Esophagus (tissue), 2 donors: ENCODE data around the gene UST. TPM values are rescaled to one million over a fixed set of nuclear protein-coding genes. Genes with fewer than 3 reads are reported as not detected.

ENCODE experiments used
- H3K27ac ChIP-seq, 2 donors: one replicate each; pipeline ENCODE4 v1.5.1; 2013; ENCODE audit warnings: low read depth in 2 of 2, mild to moderate bottlenecking in 2 of 2, inconsistent platforms in 1 of 2, low read length in 1 of 2, moderate library complexity in 1 of 2
- H3K27me3 ChIP-seq, 2 donors: one replicate each; pipeline ENCODE4 v1.6.1; 2013; ENCODE audit warnings: low read length in 2 of 2, control low read depth in 1 of 2, mild to moderate bottlenecking in 1 of 2; ENCODE audit not compliant: insufficient read depth in 2 of 2, control insufficient read depth in 1 of 2
- H3K36me3 ChIP-seq, 2 donors: one replicate each; pipeline ENCODE4 v1.6.1; 2013; ENCODE audit warnings: low read length in 1 of 2; ENCODE audit not compliant: control insufficient read depth in 2 of 2, insufficient read depth in 2 of 2
- H3K4me1 ChIP-seq, 2 donors: one replicate each; pipeline ENCODE4 v1.6.1; 2013; ENCODE audit warnings: low read length in 1 of 2; ENCODE audit not compliant: control insufficient read depth in 2 of 2, insufficient read depth in 2 of 2
- H3K4me3 ChIP-seq, 2 donors: one replicate each; pipeline ENCODE4 v1.5.1; 2013; ENCODE audit warnings: low read length in 2 of 2, mild to moderate bottlenecking in 2 of 2, low read depth in 1 of 2, moderate library complexity in 1 of 2
- H3K9me3 ChIP-seq, 2 donors: one replicate each; pipeline ENCODE4 v1.6.1; 2013; ENCODE audit warnings: mild to moderate bottlenecking in 2 of 2, low read depth in 1 of 2, low read length in 1 of 2, moderate library complexity in 1 of 2; ENCODE audit not compliant: control insufficient read depth in 2 of 2, insufficient read depth in 1 of 2
- WGBS, 2 donors: extraction: QIAGEN DNeasy Blood & Tissue Kit; methylation state at CpG; one replicate each; pipeline ENCODE4 v1.1.7; 2013; 5-methylcytosine and 5-hydroxymethylcytosine counted together
- polyA plus RNA-seq, 2 donors: library from polyadenylated mRNA; stranded (reverse); fragments of 200-250 nt; gene quantifications; one replicate each; pipeline ENCODE4 v1.2.3, GENCODE V29; 2013
- donor health status: healthy with polysubstance abuse.
- donor health status: Bipolar disorder and iron deficiency.

UST gene
- polyA plus RNA-seq, 2 donors: 1.7 to 2.4 TPM

GRCh38 chr6:149108038-149108748, 361.4 kb downstream of the UST start:
- Histone ChIP-seq H3K9me3 (no peaks in the 10 kb centered on the region), H3K4me1 (no peaks in the 10 kb centered on the region), H3K36me3 (no peaks in the 10 kb centered on the region), H3K4me3 (no peak overlapping the region), H3K27me3 (no peaks in the 10 kb centered on the region), H3K27ac (no peak overlapping the region)
- 70 to 74% methylated on average over 5 of the region's 5 CpGs for WGBS, 2 donors

DNA sequence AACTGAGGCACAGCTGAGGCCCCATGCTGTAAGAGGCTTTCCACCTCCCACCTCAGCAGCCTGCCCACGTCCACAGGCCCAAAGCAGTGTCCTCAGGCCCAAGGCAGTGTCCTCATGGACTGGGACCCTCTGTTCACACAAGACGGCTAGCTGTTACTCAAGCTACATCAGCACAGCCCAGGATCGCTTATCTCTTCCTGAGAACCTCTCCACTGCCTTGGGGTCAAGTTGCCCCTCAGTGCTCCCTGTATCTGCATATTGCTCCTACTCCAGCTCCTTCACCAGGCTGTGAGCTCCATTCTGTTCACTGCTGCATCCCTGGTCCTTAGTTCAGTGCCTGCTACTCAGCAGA, 361.9 kb downstream of the UST start:
- Histone ChIP-seq H3K4me1 (no peaks in the 10 kb centered on the region), H3K4me3 (no peak overlapping the region)
- 89 to 94% methylated on average over 3 of the region's 3 CpGs for WGBS, 2 donors

GRCh38 chr6:149109397-149110070, 362.7 kb downstream of the UST start:
- H3K27ac ChIP-seq: no peak overlapping the region
- no peaks in the 10 kb centered on the region for H3K36me3 ChIP-seq
- whole genome bisulfite sequencing, 2 donors: 89 to 93% methylated on average over 5 of the region's 5 CpGs
- no peaks in the 10 kb centered on the region for H3K4me1 ChIP-seq
- H3K4me3 ChIP-seq: no peak overlapping the region
- no peaks in the 10 kb centered on the region for H3K9me3 ChIP-seq
- H3K27me3 ChIP-seq: no peaks in the 10 kb centered on the region

More for the DNA sequence above, 361.9 kb downstream of the UST start:
- no peaks in the 10 kb centered on the region for H3K9me3 ChIP-seq
- H3K36me3 ChIP-seq: no peaks in the 10 kb centered on the region
- no peak overlapping the region for H3K27ac ChIP-seq
- no peaks in the 10 kb centered on the region for H3K27me3 ChIP-seq

DNA sequence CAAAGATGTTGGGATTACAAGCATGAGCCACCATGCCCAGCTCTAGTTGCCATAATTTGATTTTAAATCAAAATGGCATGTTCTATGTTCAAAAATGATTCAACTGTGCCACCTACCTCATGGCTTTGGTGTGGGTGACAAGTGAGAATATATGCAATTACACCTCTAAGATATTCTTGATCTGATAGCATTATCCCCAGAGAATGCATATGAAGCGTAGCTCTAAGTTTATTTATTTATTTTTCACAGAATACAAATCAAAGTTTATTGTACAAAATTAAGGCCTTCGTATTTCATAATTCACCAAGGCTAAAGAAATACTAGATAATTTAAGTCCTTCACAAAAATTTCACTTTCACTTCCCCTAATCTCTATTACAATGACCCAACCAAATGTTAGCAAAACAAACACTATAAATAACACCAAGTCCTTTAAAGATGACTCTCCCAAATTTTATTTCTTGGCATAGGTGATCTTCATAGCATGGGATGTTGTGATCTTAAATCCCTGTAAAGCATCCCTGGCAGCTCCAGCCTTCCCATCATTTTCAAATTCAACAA, 364.8 kb downstream of the UST start:
- Histone ChIP-seq H3K9me3 (no peaks in the 10 kb centered on the region), H3K27me3 (no peaks in the 10 kb centered on the region), H3K36me3 (no peaks in the 10 kb centered on the region), H3K4me1 (no peaks in the 10 kb centered on the region), H3K4me3 (no peak overlapping the region), H3K27ac (no peak overlapping the region)
- 80 to 85% methylated on average over 2 of the region's 2 CpGs for WGBS, 2 donors

DNA sequence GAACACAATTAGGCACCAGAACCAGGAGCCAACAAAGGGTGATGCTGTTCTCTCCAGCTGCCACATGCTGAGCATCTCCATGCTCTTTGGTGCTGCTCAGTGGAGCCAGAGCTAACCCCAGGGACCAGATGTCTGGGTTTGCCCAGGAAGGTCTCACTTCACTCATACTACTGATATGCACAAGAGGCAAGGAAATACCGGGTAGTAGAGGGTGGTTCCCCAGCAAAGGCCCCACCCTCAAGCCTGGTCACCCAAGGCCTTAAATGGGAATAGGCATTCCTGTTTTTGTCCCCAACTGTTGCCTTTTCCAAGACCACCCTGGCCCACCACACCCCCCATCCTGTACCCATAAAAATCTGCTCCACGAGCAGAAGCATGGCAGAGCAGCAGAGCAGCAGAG, 366.1 kb downstream of the UST start:
- 85 to 94% methylated on average over 2 of the region's 2 CpGs for WGBS, 2 donors
- Histone ChIP-seq H3K4me1 (no peaks in the 10 kb centered on the region), H3K4me3 (no peak overlapping the region), H3K27me3 (no peaks in the 10 kb centered on the region), H3K36me3 (no peaks in the 10 kb centered on the region), H3K9me3 (no peaks in the 10 kb centered on the region), H3K27ac (no peak overlapping the region)

GRCh38 chr6:149114167-149114566, 367.3 kb downstream of the UST start:
- WGBS, 2 donors: 83% methylated on average over 4 of the region's 4 CpGs
- no peaks in the 10 kb centered on the region for H3K27me3 ChIP-seq
- no peak overlapping the region for H3K4me3 ChIP-seq
- H3K4me1 ChIP-seq: no peaks in the 10 kb centered on the region
- no peaks in the 10 kb centered on the region for H3K36me3 ChIP-seq
- no peak overlapping the region for H3K27ac ChIP-seq
- H3K9me3 ChIP-seq: no peaks in the 10 kb centered on the region

- Histone ChIP-seq H3K9me3 (no peaks in the 10 kb centered on the region), H3K4me1 (no peaks in the 10 kb centered on the region), H3K27me3 (no peaks in the 10 kb centered on the region), H3K27ac (no peak overlapping the region), H3K4me3 (no peak overlapping the region), H3K36me3 (no peaks in the 10 kb centered on the region)
- WGBS, 2 donors: 86 to 87% methylated on average over 3 of the region's 3 CpGs
Measured at GRCh38 chr6:149118737-149119653, 372.2 kb downstream of the UST start.

GRCh38 chr6:149122850-149123821, 376.3 kb downstream of the UST start:
- WGBS, 2 donors: 60 to 64% methylated on average over 4 of the region's 4 CpGs
- Histone ChIP-seq H3K27me3 (no peaks in the 10 kb centered on the region), H3K9me3 (no peaks in the 10 kb centered on the region), H3K4me3 (no peak overlapping the region), H3K27ac (no peak overlapping the region), H3K4me1 (no peaks in the 10 kb centered on the region), H3K36me3 (no peaks in the 10 kb centered on the region)
